CD4-positive, alpha-beta T cell treated with Interleukin-15 for 4 hours (primary cell): ENCODE results near the gene TMTC2.
"Not testable (repeated sequence)": the region's sequence is repeated elsewhere in the genome, so short reads cannot be mapped to it uniquely, and the experiment has no call there.

Source experiments
- DNase-seq: peaks from one replicate; pipeline ENCODE4 v3.0.0-alpha.2; 2020; ENCODE audit warnings: low spot score

TMTC2 gene

GRCh38 chr12:83082690-83083276, 396.1 kb downstream of the TMTC2 start:
- DNase-seq = no peak

- no peak for DNase-seq
These were observed 396.9 kb downstream of the TMTC2 start for GRCh38 chr12:83083616-83084015.

GRCh38 chr12:83084516-83085234, 398.0 kb downstream of the TMTC2 start:
- no peak for DNase-seq

- DNase-seq = no peak
These were observed 399.3 kb downstream of the TMTC2 start for GRCh38 chr12:83086023-83086422.

- DNase-seq = no peak
These were observed 402.9 kb downstream of the TMTC2 start for GRCh38 chr12:83089575-83089974.

GRCh38 chr12:83092129-83092528, 405.4 kb downstream of the TMTC2 start:
- no peak for DNase-seq

GRCh38 chr12:83092606-83093005, 405.9 kb downstream of the TMTC2 start:
- DNase-seq = no peak

GRCh38 chr12:83093426-83093825, 406.7 kb downstream of the TMTC2 start:
- no peak for DNase-seq

GRCh38 chr12:83097643-83098342, 411.1 kb downstream of the TMTC2 start:
- no peak for DNase-seq

GRCh38 chr12:83099436-83099835, 412.7 kb downstream of the TMTC2 start:
- DNase-seq = no peak

GRCh38 chr12:83102499-83102898, 415.8 kb downstream of the TMTC2 start:
- no peak for DNase-seq

GRCh38 chr12:83106873-83107272, 420.2 kb downstream of the TMTC2 start:
- DNase-seq = no peak

- DNase-seq = no peak
These were observed 423.7 kb downstream of the TMTC2 start for GRCh38 chr12:83110424-83110823.

- no peak for DNase-seq
These were observed 427.2 kb downstream of the TMTC2 start for GRCh38 chr12:83113945-83114344.

GRCh38 chr12:83114966-83115365, 428.3 kb downstream of the TMTC2 start:
- no peak for DNase-seq

GRCh38 chr12:83117926-83118325, 431.2 kb downstream of the TMTC2 start:
- DNase-seq = not testable (repeated sequence)

- no peak for DNase-seq
These were observed 435.4 kb downstream of the TMTC2 start for GRCh38 chr12:83121897-83122622.

GRCh38 chr12:83122623-83122934, 435.9 kb downstream of the TMTC2 start:
- no peak for DNase-seq

GRCh38 chr12:83123039-83123438, 436.3 kb downstream of the TMTC2 start:
- no peak for DNase-seq

- DNase-seq = no peak
These were observed 441.8 kb downstream of the TMTC2 start for GRCh38 chr12:83128540-83128939.

GRCh38 chr12:83130178-83130577, 443.5 kb downstream of the TMTC2 start:
- DNase-seq = no peak

- no peak for DNase-seq
These were observed 445.7 kb downstream of the TMTC2 start for GRCh38 chr12:83132360-83132759.

- DNase-seq = no peak
These were observed 449.7 kb downstream of the TMTC2 start for GRCh38 chr12:83136411-83136810.
